NB4 (cell line): ENCODE data around the gene SCRN3.

Experiments
- CTCF ChIP-seq: IDR thresholded peaks from one replicate; pipeline ENCODE4 v1.5.1; 2012; ENCODE audit warnings: low read depth, low read length
- MAX ChIP-seq: IDR thresholded peaks from 2 replicates; pipeline ENCODE4 v1.6.1; 2011; ENCODE audit warnings: low read depth, low read length

- TF ChIP-seq MAX (no peak), CTCF (no peak)
Measured at GRCh38 chr2:174365571-174365970, 30.0 kb upstream of the SCRN3 start.
